GM12892 (cell line): ENCODE data around the gene CNOT4.

Experiments used
- POLR2A ChIP-seq: IDR thresholded peaks from 2 replicates; pipeline ENCODE4 v1.6.1; 2011; ENCODE audit warnings: low read depth, low read length, control low read depth
- POLR2AphosphoS5 ChIP-seq: IDR thresholded peaks from 2 replicates; pipeline ENCODE4 v1.6.1; 2011; ENCODE audit warnings: low read depth, low read length, control low read depth
- TAF1 ChIP-seq: IDR thresholded peaks from 2 replicates; pipeline ENCODE4 v1.6.1; 2011; ENCODE audit warnings: low read depth, mild to moderate bottlenecking, control low read depth, low read length, borderline replicate concordance

DNA sequence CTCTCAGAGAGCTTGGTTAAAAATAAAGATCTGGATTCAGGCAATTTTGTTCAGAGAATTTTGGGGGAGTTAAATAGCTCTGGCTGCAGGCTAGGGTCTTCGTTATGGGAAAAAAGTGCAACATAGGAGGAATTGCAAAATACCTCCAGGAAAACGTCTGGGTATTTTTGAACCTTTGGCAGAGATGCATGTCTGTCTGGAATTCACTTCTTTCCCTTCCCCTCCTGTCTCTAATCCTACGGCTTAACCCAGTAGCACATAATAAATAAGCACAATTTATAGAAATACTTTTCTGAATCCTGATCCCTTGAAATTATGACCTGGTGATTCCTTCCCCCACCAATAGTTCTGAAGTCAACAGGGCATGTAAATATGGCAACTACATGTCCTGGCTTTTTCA is 28.5 kb upstream of the CNOT4 start:
- TF ChIP-seq POLR2AphosphoS5 (no peak), POLR2A (no peak), TAF1 (no peak)
